Fibroblast of lung (primary cell): ENCODE measurements around the gene SHROOM3.

Experiments
- CTCF ChIP-seq, 2 donors: IDR thresholded peaks in 1 of 2; conservative IDR thresholded peaks in 1 of 2; 1 replicate in 1 of 2; 2 replicates in 1 of 2; pipeline ENCODE4 v1.5.1; 2011 to 2012; ENCODE audit warnings: low read length in 2 of 2, control low read depth in 1 of 2, inconsistent platforms in 1 of 2, low read depth in 1 of 2, mild to moderate bottlenecking in 1 of 2
- EZH2 ChIP-seq: IDR thresholded peaks from 2 replicates; pipeline ENCODE4 v1.5.1; 2012; ENCODE audit warnings: low read length, control low read depth, mild to moderate bottlenecking; ENCODE audit errors: missing control alignments

GRCh38 chr4:76628251-76628650 is 193.2 kb downstream of the SHROOM3 start:
- TF ChIP-seq EZH2: no peak
- TF ChIP-seq CTCF (conservative IDR thresholded peaks at IDR 0.05 in 1 of 2, IDR thresholded peaks at IDR 0.05 in 1 of 2; ENCODE audit: low read depth in 1 of 2, low read length in 2 of 2): no peak
